LHCN-M2 (cell line): ENCODE data around the gene PSMG4. TPM values are rescaled to one million over a fixed set of nuclear protein-coding genes. Genes with fewer than 3 reads are reported as not detected.
A peak's percentile ranks its signal among the peaks of the same experiment; 100 is the strongest.

ENCODE experiments used
- DNase-seq: peaks from one replicate; pipeline ENCODE4 v3.0.0-alpha.2; 2012; ENCODE audit warnings: low read depth
- total RNA-seq: library from RNA; depleted of rRNA; stranded (reverse); fragments of >200 nt; gene quantifications from 2 replicates; pipeline ENCODE4 v1.2.3, GENCODE V29; 2014

Gene PSMG4
- total RNA-seq, 1 experiment from 2014 or later, result 29.9 TPM

- no peak for DNase-seq
Observed at GRCh38 chr6:3290149-3290930, 31.6 kb downstream of the PSMG4 start.

GRCh38 chr6:3290931-3291211 is 32.1 kb downstream of the PSMG4 start:
- DNase-seq, result no peak

- no peak for DNase-seq
Observed at GRCh38 chr6:3291346-3291745, 32.6 kb downstream of the PSMG4 start.

- no peak for DNase-seq
Observed at GRCh38 chr6:3291987-3292386, 33.2 kb downstream of the PSMG4 start.

GRCh38 chr6:3292431-3293197 is 33.9 kb downstream of the PSMG4 start:
- DNase-seq, result no peak

- DNase-seq, result no peak
Observed at GRCh38 chr6:3293271-3294155, 34.8 kb downstream of the PSMG4 start.

GRCh38 chr6:3294396-3294795 is 35.6 kb downstream of the PSMG4 start:
- no peak for DNase-seq

- DNase-seq, result no peak
Observed at GRCh38 chr6:3294921-3295871, 36.4 kb downstream of the PSMG4 start.

- no peak for DNase-seq
Observed at GRCh38 chr6:3296078-3296477, 37.3 kb downstream of the PSMG4 start.

- no peak for DNase-seq
Observed at GRCh38 chr6:3296537-3296936, 37.8 kb downstream of the PSMG4 start.

GRCh38 chr6:3297006-3297405 is 38.3 kb downstream of the PSMG4 start:
- peak; percentile 50 for DNase-seq

GRCh38 chr6:3297909-3298308 is 39.2 kb downstream of the PSMG4 start:
- no peak for DNase-seq

GRCh38 chr6:3299221-3299620 is 40.5 kb downstream of the PSMG4 start:
- no peak for DNase-seq

- DNase-seq, result no peak
Observed at GRCh38 chr6:3301506-3301905, 42.8 kb downstream of the PSMG4 start.

- DNase-seq, result no peak
Observed at GRCh38 chr6:3303795-3304411, 45.2 kb downstream of the PSMG4 start.

GRCh38 chr6:3304500-3305215 is 45.9 kb downstream of the PSMG4 start:
- DNase-seq, result no peak

GRCh38 chr6:3305216-3305565 is 46.4 kb downstream of the PSMG4 start:
- no peak for DNase-seq

GRCh38 chr6:3305831-3306230 is 47.1 kb downstream of the PSMG4 start:
- DNase-seq, result no peak

GRCh38 chr6:3306848-3307247 is 48.1 kb downstream of the PSMG4 start:
- DNase-seq, result no peak

GRCh38 chr6:3307436-3307835 is 48.7 kb downstream of the PSMG4 start:
- no peak for DNase-seq
